ENCODE data around the gene BTF3L4. TPM values are rescaled to one million over a fixed set of nuclear protein-coding genes. Genes with fewer than 3 reads are reported as not detected.

Gene BTF3L4
- total RNA-seq, 1 donor from 2014 or later: 288 TPM

GRCh38 chr1:52111492-52111891, 55.4 kb downstream of the BTF3L4 start:
- H3K27me3 Mint-ChIP-seq (ENCODE audit: insufficient read depth, low read depth): peaks cover 2% of the 10 kb centered on the region
- no peak for DNase-seq (ENCODE audit: low spot score)
- Histone ChIP-seq H2AFZ (replicated peaks) (no peak overlapping the region), H3F3A (ENCODE audit: low read depth) (no peaks in the 10 kb centered on the region), H3K4me2 (no peak overlapping the region), H3K9ac (no peak overlapping the region), H3K9me3 (ENCODE audit: low read depth) (no peaks in the 10 kb centered on the region), H4K20me1 (ENCODE audit: low read depth) (no peaks in the 10 kb centered on the region), H3K27me3 (no peaks in the 10 kb centered on the region), H3K79me2 (ENCODE audit: low read depth) (no peaks in the 10 kb centered on the region), H3K27ac (no peak overlapping the region), H3K4me3 (no peak overlapping the region), H3K4me1 (peaks cover 5% of the 10 kb centered on the region), H3K36me3 (no peaks in the 10 kb centered on the region)
- H3K36me3 Mint-ChIP-seq: no peaks in the 10 kb centered on the region
- H3K4me3 Mint-ChIP-seq: no peak overlapping the region
- no peak overlapping the region for H3K27ac Mint-ChIP-seq
- TF ChIP-seq CTCF (IDR thresholded peaks at IDR 0.05) (no peak), EZH2phosphoT487 (IDR thresholded peaks at IDR 0.05) (no peak), EZH2 (IDR thresholded peaks at IDR 0.05) (no peak)
- no peaks in the 10 kb centered on the region for H3K9me3 Mint-ChIP-seq
- H3K4me1 Mint-ChIP-seq: no peaks in the 10 kb centered on the region

GRCh38 chr1:52112489-52112888, 56.4 kb downstream of the BTF3L4 start:
- H3K36me3 Mint-ChIP-seq: no peaks in the 10 kb centered on the region
- no peaks in the 10 kb centered on the region for H3K9me3 Mint-ChIP-seq
- no peaks in the 10 kb centered on the region for H3F3A ChIP-seq (ENCODE audit: low read depth)
- no peak overlapping the region for H3K4me3 ChIP-seq
- H3K4me1 Mint-ChIP-seq: no peaks in the 10 kb centered on the region
- H3K27ac Mint-ChIP-seq: no peak overlapping the region
- H2AFZ ChIP-seq (replicated peaks): no peak overlapping the region
- H3K9me3 ChIP-seq (ENCODE audit: low read depth): no peaks in the 10 kb centered on the region
- no peak for TF ChIP-seq EZH2 (IDR thresholded peaks at IDR 0.05)
- TF ChIP-seq EZH2phosphoT487 (IDR thresholded peaks at IDR 0.05): no peak
- TF ChIP-seq CTCF (IDR thresholded peaks at IDR 0.05): no peak
- H4K20me1 ChIP-seq (ENCODE audit: low read depth): no peaks in the 10 kb centered on the region
- peaks cover 5% of the 10 kb centered on the region for H3K4me1 ChIP-seq
- no peaks in the 10 kb centered on the region for H3K36me3 ChIP-seq
- H3K4me3 Mint-ChIP-seq: no peak overlapping the region
- no peak for DNase-seq (ENCODE audit: low spot score)
- H3K27me3 ChIP-seq: no peaks in the 10 kb centered on the region
- H3K4me2 ChIP-seq: no peak overlapping the region
- H3K9ac ChIP-seq: no peak overlapping the region
- H3K27me3 Mint-ChIP-seq (ENCODE audit: insufficient read depth, low read depth): no peaks in the 10 kb centered on the region
- no peak overlapping the region for H3K27ac ChIP-seq
- H3K79me2 ChIP-seq (ENCODE audit: low read depth): no peaks in the 10 kb centered on the region

- TF ChIP-seq EZH2 (IDR thresholded peaks at IDR 0.05): no peak
- TF ChIP-seq EZH2phosphoT487 (IDR thresholded peaks at IDR 0.05): no peak
- no peak for TF ChIP-seq CTCF (IDR thresholded peaks at IDR 0.05)
- H3K79me2 ChIP-seq (ENCODE audit: low read depth): no peaks in the 10 kb centered on the region
- no peaks in the 10 kb centered on the region for H4K20me1 ChIP-seq (ENCODE audit: low read depth)
- H3K27ac ChIP-seq: no peak overlapping the region
- peaks cover 12% of the 10 kb centered on the region for H3K4me1 Mint-ChIP-seq
- H3K27me3 Mint-ChIP-seq (ENCODE audit: insufficient read depth, low read depth): peaks cover 2% of the 10 kb centered on the region
- H3F3A ChIP-seq (ENCODE audit: low read depth): no peaks in the 10 kb centered on the region
- peak overlapping the region; percentile 2 for H2AFZ ChIP-seq (replicated peaks)
- H3K9me3 Mint-ChIP-seq: no peaks in the 10 kb centered on the region
- no peak overlapping the region for H3K4me3 ChIP-seq
- peaks cover 6% of the 10 kb centered on the region for H3K4me1 ChIP-seq
- peak overlapping the region; percentile 12 for H3K4me2 ChIP-seq
- H3K36me3 Mint-ChIP-seq: no peaks in the 10 kb centered on the region
- peak overlapping the region; percentile 2 for H3K4me3 Mint-ChIP-seq
- no peaks in the 10 kb centered on the region for H3K9me3 ChIP-seq (ENCODE audit: low read depth)
- H3K36me3 ChIP-seq: no peaks in the 10 kb centered on the region
- H3K27me3 ChIP-seq: no peaks in the 10 kb centered on the region
- no peak overlapping the region for H3K9ac ChIP-seq
- H3K27ac Mint-ChIP-seq: no peak overlapping the region
- peak; percentile 28 for DNase-seq (ENCODE audit: low spot score)
These were observed 63.4 kb downstream of the BTF3L4 start for GRCh38 chr1:52119301-52120079.

All from neural progenitor cell (in vitro differentiated cells).